Panc1 (cell line): ENCODE results near the gene THADA.

Source experiments
- CTCF ChIP-seq: fragments of 450-650 bp; IDR thresholded peaks from 2 replicates; pipeline ENCODE4 v1.5.1; 2017; ENCODE audit warnings: mild to moderate bottlenecking
- POLR2AphosphoS5 ChIP-seq: IDR thresholded peaks from 2 replicates; pipeline ENCODE4 v1.6.1; 2012; ENCODE audit warnings: mild to moderate bottlenecking, low read depth, low read length, moderate library complexity
- TCF7L2 ChIP-seq: IDR thresholded peaks from 2 replicates; pipeline ENCODE4 v1.6.1; 2011; ENCODE audit warnings: mild to moderate bottlenecking, low read depth, low read length, inconsistent platforms
- TF ChIP-seq, protein P1 (sequence below), 2 experiments: IDR thresholded peaks; 2 replicates each; pipeline ENCODE4 v1.6.1; 2011 to 2012; ENCODE audit warnings: low read depth in 2 of 2, control low read depth in 1 of 2, low read length in 1 of 2, mild to moderate bottlenecking in 1 of 2, moderate library complexity in 1 of 2; ENCODE audit not compliant: insufficient read depth in 1 of 2

DNA sequence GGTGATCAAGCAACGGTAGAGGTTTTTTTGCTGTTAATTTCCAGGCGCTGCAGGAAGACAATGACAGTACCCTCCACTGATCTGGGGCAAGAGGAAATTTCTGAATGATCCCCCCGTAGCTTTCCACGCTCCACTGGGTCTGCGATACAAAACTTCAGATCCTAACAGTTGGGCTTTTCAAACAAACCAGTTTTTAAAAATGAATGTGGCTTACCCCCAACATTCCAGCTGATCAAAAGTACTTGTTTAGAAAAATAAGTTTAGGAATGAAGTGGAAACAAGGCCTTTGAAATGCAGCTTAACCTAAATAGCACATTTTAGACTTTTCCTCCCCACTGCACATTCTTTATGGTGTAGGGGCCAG is 375.1 kb downstream of the THADA start:
- TF ChIP-seq CTCF (no peak), POLR2AphosphoS5 (no peak), TCF7L2 (no peak)
- TF ChIP-seq, protein P1, sequence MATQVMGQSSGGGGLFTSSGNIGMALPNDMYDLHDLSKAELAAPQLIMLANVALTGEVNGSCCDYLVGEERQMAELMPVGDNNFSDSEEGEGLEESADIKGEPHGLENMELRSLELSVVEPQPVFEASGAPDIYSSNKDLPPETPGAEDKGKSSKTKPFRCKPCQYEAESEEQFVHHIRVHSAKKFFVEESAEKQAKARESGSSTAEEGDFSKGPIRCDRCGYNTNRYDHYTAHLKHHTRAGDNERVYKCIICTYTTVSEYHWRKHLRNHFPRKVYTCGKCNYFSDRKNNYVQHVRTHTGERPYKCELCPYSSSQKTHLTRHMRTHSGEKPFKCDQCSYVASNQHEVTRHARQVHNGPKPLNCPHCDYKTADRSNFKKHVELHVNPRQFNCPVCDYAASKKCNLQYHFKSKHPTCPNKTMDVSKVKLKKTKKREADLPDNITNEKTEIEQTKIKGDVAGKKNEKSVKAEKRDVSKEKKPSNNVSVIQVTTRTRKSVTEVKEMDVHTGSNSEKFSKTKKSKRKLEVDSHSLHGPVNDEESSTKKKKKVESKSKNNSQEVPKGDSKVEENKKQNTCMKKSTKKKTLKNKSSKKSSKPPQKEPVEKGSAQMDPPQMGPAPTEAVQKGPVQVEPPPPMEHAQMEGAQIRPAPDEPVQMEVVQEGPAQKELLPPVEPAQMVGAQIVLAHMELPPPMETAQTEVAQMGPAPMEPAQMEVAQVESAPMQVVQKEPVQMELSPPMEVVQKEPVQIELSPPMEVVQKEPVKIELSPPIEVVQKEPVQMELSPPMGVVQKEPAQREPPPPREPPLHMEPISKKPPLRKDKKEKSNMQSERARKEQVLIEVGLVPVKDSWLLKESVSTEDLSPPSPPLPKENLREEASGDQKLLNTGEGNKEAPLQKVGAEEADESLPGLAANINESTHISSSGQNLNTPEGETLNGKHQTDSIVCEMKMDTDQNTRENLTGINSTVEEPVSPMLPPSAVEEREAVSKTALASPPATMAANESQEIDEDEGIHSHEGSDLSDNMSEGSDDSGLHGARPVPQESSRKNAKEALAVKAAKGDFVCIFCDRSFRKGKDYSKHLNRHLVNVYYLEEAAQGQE (IDR thresholded peaks at IDR 0.05; ENCODE audit: insufficient read depth in 1 of 2, low read depth in 2 of 2, low read length in 1 of 2): no peak
